OCI-LY7 (cell line): ENCODE measurements around the gene IKZF3.

Source experiments
- EZH2phosphoT487 ChIP-seq: fragments of 200-600 bp; sonication (generic); IDR thresholded peaks from 2 replicates; pipeline ENCODE4 v1.6.1; 2018; ENCODE audit warnings: low read depth, borderline replicate concordance, mild to moderate bottlenecking, mixed run types, antibody characterized with exemption, low read length, moderate library complexity, mixed read lengths
- TF ChIP-seq, protein P1 (sequence below): fragments of 200-600 bp; sonication (generic); conservative IDR thresholded peaks from 2 replicates; pipeline ENCODE4 v1.5.1; 2014; ENCODE audit warnings: mild to moderate bottlenecking, antibody characterized with exemption, low read length, moderate library complexity, mixed read lengths

DNA sequence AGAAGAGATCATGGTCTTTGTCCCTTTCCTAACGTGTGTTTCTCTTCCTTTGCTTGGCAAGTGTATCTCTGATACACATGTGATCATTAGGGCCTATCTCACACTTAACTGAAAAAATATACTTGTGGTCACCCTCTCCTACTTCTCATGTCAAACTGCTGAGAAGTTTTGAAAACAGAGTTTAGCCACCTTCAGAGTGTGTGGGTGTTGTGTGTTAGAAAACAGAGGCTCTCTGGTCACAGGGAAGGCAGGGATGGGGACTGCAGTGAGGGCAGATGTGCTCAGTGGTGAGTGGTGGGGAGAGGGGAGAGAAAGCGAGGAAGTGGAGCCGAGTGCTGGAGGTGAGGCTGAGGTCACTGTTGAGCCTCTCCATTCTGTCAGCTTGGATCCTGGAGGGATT lies 97.0 kb downstream of the IKZF3 start:
- TF ChIP-seq, protein P1, sequence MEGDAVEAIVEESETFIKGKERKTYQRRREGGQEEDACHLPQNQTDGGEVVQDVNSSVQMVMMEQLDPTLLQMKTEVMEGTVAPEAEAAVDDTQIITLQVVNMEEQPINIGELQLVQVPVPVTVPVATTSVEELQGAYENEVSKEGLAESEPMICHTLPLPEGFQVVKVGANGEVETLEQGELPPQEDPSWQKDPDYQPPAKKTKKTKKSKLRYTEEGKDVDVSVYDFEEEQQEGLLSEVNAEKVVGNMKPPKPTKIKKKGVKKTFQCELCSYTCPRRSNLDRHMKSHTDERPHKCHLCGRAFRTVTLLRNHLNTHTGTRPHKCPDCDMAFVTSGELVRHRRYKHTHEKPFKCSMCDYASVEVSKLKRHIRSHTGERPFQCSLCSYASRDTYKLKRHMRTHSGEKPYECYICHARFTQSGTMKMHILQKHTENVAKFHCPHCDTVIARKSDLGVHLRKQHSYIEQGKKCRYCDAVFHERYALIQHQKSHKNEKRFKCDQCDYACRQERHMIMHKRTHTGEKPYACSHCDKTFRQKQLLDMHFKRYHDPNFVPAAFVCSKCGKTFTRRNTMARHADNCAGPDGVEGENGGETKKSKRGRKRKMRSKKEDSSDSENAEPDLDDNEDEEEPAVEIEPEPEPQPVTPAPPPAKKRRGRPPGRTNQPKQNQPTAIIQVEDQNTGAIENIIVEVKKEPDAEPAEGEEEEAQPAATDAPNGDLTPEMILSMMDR: no peak
- TF ChIP-seq EZH2phosphoT487: no peak
